ENCODE measurements around the gene POLR2E. TPM values are rescaled to one million over a fixed set of nuclear protein-coding genes. Genes with fewer than 3 reads are reported as not detected.
A peak's percentile ranks its signal among the peaks of the same experiment; 100 is the strongest.

POLR2E gene
- total RNA-seq, 1 donor from 2014 or later = 168 TPM

GRCh38 chr19:1065606-1066109 lies 29.5 kb downstream of the POLR2E start:
- peak; percentile 19 for DNase-seq (ENCODE audit: low read depth)

- DNase-seq (ENCODE audit: low read depth) = no peak
Measured at GRCh38 chr19:1064661-1065605, 30.2 kb downstream of the POLR2E start.

DNA sequence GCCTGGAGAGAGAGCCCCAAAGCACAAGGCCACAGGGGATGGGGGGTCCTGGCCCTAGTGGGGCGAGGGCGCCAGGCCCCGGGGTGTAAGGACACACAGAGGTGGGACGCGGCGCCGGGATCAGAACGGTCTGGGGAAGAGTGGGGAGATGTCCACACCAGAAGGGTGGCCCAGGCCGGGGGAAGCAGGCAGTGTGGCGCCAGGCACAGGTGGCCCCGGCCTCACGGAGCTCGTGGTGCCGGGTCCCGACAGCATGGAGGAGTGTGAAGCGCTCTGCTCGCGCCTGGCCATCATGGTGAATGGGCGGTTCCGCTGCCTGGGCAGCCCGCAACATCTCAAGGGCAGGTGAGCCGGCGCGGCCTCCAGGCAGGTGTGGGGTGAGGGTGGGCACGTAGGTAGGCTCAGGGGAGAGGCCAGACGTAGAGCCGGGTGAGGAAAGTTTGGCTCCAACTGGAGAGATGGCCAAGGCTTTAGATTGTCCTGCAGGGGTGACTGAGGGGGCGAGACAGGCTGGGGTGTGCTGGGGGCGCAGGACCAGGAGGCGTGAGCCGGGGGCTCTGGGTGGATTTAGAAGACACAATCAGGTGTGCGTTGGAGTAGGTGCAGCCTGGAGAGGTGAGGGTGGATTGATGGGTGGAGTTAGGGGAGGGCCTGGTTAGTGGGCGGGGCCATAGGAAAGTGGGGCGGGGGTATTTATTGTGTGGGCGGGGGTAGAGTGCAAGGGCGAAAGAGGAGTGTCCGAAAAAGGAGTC lies 31.1 kb downstream of the POLR2E start:
- DNase-seq (ENCODE audit: low read depth) = no peak

GRCh38 chr19:1063030-1063908 lies 31.9 kb downstream of the POLR2E start:
- DNase-seq (ENCODE audit: low read depth) = no peak

- no peak for DNase-seq (ENCODE audit: low read depth)
Measured at GRCh38 chr19:1062387-1063029, 32.7 kb downstream of the POLR2E start.

DNA sequence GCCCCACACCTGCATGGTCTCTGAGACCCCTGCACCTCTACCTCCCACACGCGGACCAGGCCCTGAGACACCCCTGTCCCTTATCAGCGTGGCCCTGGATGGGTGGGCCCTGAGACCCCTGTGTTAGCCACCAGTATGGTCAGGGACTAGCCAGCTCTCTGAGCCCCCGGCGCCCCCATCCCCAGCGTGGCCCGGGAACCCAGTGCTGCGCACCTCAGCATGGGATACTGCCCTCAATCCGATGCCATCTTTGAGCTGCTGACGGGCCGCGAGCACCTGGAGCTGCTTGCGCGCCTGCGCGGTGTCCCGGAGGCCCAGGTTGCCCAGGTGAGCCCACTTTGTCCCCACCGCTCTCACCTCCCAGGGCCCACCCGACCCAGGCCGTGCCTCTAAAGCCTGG lies 33.2 kb downstream of the POLR2E start:
- no peak for DNase-seq (ENCODE audit: low read depth)

GRCh38 chr19:1060689-1061088 lies 34.5 kb downstream of the POLR2E start:
- no peak for DNase-seq (ENCODE audit: low read depth)

DNA sequence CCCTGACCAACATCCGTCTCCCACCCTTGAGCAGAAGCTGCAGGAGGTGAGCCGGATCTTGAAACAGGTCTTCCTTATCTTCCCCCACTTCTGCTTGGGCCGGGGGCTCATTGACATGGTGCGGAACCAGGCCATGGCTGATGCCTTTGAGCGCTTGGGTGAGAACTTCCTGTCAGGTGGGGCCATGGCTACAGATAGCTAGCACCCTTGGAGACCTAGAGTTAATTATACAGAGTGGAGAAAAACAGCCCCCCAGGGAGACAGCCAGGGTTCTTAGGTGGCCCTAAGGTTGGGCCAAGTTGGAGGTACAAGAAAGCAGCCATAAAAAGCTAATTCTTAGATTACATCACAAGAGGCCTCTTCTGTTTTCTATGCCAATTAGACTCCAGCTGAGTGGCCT lies 37.1 kb downstream of the POLR2E start:
- DNase-seq (ENCODE audit: low read depth) = no peak

DNA sequence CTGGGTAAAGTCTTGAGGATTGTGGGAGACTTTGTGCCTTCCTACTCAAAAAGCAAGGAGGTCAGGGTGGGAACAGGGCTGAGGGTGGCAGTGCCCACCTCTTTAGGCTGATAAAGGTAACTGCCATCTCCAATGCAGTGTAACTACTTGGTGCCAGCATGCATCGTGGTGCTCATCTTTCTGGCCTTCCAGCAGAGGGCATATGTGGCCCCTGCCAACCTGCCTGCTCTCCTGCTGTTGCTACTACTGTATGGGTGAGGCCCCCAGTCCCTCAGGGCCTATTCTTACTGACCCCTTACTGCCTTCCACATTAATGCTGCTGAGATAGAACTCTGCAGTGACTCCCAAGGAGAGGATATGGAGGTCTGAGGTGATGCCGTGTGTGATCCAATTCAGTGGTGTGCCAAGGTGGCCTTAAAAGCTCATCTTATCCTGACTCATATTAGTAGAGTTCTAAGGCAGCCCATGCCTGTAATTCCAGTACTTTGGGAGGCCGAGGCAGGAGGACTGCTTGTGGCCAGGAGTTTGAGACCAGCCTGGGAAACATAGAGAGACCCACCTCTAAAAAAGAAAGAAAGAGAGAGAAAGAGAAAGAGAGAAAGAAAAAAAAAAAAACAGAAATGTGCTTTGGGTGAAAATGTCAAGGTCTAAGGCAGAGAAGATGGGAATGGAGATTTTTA lies 37.9 kb downstream of the POLR2E start:
- peak; percentile 37 for DNase-seq (ENCODE audit: low read depth)

GRCh38 chr19:1055886-1056620 lies 39.1 kb downstream of the POLR2E start:
- no peak for DNase-seq (ENCODE audit: low read depth)

DNA sequence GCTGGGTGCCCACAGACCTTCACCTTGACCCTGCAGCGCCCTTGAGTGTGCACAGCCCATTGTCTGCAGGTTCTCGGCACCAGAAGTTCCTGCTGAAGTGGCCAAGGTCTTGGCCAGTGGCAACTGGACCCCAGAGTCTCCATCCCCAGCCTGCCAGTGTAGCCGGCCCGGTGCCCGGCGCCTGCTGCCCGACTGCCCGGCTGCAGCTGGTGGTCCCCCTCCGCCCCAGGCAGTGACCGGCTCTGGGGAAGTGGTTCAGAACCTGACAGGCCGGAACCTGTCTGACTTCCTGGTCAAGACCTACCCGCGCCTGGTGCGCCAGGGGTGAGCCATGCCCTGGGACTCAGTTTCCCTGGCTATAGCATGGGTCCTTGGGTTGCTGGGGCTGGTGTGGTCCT lies 40.1 kb downstream of the POLR2E start:
- no peak for DNase-seq (ENCODE audit: low read depth)

- DNase-seq (ENCODE audit: low read depth) = no peak
Measured at GRCh38 chr19:1054102-1055027, 40.8 kb downstream of the POLR2E start.

DNA sequence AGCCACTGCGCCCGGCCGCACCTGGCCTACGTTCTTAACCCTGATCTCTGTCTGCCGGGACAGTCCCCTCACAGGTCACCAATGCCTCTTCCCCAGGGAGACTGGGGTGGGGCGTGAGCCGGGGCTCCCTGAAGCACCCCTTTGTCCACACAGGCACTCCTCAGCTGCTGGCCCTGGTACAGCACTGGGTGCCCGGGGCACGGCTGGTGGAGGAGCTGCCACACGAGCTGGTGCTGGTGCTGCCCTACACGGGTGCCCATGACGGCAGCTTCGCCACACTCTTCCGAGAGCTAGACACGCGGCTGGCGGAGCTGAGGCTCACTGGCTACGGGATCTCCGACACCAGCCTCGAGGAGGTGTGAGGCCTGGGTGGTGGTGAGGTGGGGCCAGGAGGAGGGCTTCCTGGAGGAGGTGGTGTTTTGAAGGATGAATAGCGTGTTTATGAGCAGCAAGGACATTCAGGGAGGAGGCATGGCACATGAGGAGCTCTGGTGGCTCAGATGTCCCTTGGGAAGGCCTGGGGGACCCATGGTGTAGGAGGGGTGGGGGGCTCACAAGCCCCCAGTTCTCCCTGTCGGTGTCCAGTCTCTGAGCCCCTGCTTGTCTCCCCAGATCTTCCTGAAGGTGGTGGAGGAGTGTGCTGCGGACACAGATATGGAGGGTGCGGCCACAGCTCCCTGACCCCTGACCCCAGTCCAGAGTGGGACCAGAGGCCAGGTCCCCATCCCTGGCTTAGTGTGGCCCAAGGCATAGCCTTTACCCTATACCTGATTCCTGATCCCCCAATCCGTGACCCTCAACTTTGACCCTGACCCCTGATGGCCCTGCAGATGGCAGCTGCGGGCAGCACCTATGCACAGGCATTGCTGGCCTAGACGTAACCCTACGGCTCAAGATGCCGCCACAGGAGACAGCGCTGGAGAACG lies 41.7 kb downstream of the POLR2E start:
- DNase-seq (ENCODE audit: low read depth) = no peak

DNA sequence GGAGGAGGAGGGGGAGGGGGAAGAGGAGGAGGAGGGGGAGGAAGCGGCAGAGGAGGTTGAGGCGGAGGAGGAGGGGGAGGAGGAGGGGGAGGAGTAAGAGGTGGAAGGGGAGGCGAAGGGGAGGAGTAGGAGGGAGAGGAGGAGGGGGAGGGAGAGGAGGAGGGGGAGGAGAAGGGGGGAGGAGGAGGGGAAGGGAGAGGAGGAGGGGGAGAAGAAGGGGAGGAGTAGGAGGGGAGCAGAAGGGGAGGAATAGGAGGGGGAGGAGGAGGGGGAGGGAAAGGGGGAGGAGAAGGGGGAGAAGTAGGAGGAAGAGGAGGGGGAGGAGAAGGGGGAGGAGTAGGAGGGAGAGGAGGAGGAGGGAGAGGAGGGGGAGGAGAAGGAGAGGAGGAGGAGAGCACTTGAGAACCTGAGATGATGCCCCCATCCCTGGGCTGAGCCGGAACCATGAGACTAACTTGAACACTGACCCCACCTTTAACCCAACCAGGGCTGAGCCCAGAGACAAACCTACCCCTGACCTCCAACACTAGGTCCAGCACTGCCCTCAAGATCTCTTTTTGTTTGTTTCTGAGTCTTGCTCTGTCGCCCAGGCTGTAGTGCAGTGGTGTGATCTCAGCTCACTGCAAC lies 42.7 kb downstream of the POLR2E start:
- DNase-seq (ENCODE audit: low read depth) = no peak

DNA sequence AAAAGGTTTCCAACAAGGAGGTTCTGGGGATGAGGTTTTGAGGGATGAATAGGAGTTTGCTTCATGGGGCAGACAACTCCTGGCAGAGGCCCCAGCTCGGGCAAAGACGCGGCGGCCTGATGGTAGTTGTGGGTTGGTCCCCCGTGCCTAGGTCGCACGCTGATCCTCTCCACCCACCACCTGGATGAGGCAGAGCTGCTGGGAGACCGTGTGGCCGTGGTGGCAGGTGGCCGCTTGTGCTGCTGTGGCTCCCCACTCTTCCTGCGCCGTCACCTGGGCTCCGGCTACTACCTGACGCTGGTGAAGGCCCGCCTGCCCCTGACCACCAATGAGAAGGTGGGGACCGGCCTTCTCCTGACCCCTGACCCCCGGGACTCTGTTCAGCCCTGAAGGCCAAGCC lies 43.4 kb downstream of the POLR2E start:
- no peak for DNase-seq (ENCODE audit: low read depth)

- DNase-seq (ENCODE audit: low read depth) = no peak
Measured at GRCh38 chr19:1050989-1051788, 44.0 kb downstream of the POLR2E start.

All from renal cortical epithelial cell (primary cell).